Pancreas (tissue), 10 donors: ENCODE data around the gene DLST. TPM values are rescaled to one million over a fixed set of nuclear protein-coding genes. Genes with fewer than 3 reads are reported as not detected.
A peak's percentile ranks its signal among the peaks of the same experiment; 100 is the strongest.

Experiments used
- ATAC-seq, 4 donors: fragments of 200-7000 bp; cut with Tn5 transposase; one replicate each; pipeline versions ENCODE4 v1.8.0 to v1.9.1; 2020; ENCODE audit warnings: mild to moderate bottlenecking in 4 of 4, moderate library complexity in 4 of 4
- DNase-seq, 6 donors: peaks; one replicate each; pipeline ENCODE4 v3.0.0-alpha.2; 2020
- FAIRE-seq: peaks from 2 replicates; lab custom pipeline; 2012; peaks lifted over from hg19 to GRCh38; lab: Jason Lieb, UNC
- H3K27ac ChIP-seq, 4 donors: fragments of 200-600 bp; sonication (generic); 1 replicate in 3 of 4; 2 replicates in 1 of 4; pipeline versions ENCODE4 v1.5.0 to v1.8.0; 2020
- H3K27me3 ChIP-seq, 4 donors: fragments of 200-600 bp; one replicate each; pipeline ENCODE4 v1.8.0; 2021
- H3K36me3 ChIP-seq, 3 donors: fragments of 200-600 bp; sonication (generic) in 1 of 3; one replicate each; pipeline versions ENCODE4 v1.5.0 to v1.8.0; 2020 to 2021
- H3K4me1 ChIP-seq, 3 donors: fragments of 200-600 bp; one replicate each; pipeline ENCODE4 v1.8.0; 2021
- H3K4me3 ChIP-seq, 4 donors: fragments of 200-600 bp; sonication (generic) in 2 of 4; one replicate each; pipeline versions ENCODE4 v1.5.0 to v1.8.0; 2020 to 2021
- H3K9me3 ChIP-seq, 4 donors: fragments of 200-600 bp; one replicate each; pipeline ENCODE4 v1.8.0; 2021
- CTCF ChIP-seq, 4 donors: fragments of 200-600 bp; sonication (generic) in 3 of 4; IDR thresholded peaks; one replicate each; pipeline versions ENCODE4 v1.5.0 to v1.8.0; 2021; ENCODE audit warnings: antibody characterized with exemption in 4 of 4
- WGBS, 2 donors: extraction: QIAGEN DNeasy Blood & Tissue Kit; methylation state at CpG; one replicate each; pipeline ENCODE4 v1.1.7; 2013; 5-methylcytosine and 5-hydroxymethylcytosine counted together
- intact Hi-C, 3 donors: fragments of 100-400 bp; cut with DNase I; formaldehyde crosslinking; loops; one replicate each; pipeline versions ENCODE4 v1.11.1 to v1.14.2; 2022
- polyA plus RNA-seq, 2 donors: library from polyadenylated mRNA; stranded (reverse); fragments of 200-250 nt; gene quantifications; one replicate each; pipeline ENCODE4 v1.2.3, GENCODE V29; 2013
- total RNA-seq, 6 donors: library from RNA; stranded (reverse); fragmentation: NEBNext Ultra II Directional in 4 of 6; extraction: Animal tissue kit (Norgen Biotek cat#: 25700) in 4 of 6; gene quantifications; one replicate each; pipeline versions ENCODE4 v1.2.1 to v1.2.4, GENCODE V29; 2021 to 2023
- donor health status: healthy with polysubstance abuse.
- donor health status: DM: no; HTN: no; CAD: no; lungs with moderate emphysema.
- donor health status: DM: no; HTN: no; CAD: no.
- donor health status: control.
- donor health status: control.
- donor health status: Bipolar disorder and iron deficiency.
- donor health status: DM: yes; HTN: yes; CAD: no.
- donor health status: DM: no; HTN: no; CAD: no.
- donor health status: DM: no; HTN: no; CAD: no.
- donor health status: DM: yes; HTN: yes; CAD: no.

The DLST gene
- total and polyA plus RNA-seq, 8 donors, result 22.8 to 46.0 (median 38.6) TPM

- 89 to 90% methylated on average over 1 of the region's 1 CpG for WGBS, 2 donors
Observed at GRCh38 chr14:74836251-74836960, 45.3 kb upstream of the DLST start.

GRCh38 chr14:74838166-74838565 lies 43.5 kb upstream of the DLST start:
- FAIRE-seq, result peak; percentile 67
- intact Hi-C loops, result no loop called here
- no peaks in the 10 kb centered on the region for H3K27me3 ChIP-seq
- no peak for ATAC-seq
- no peak for DNase-seq
- no peak for TF ChIP-seq CTCF (IDR thresholded peaks at IDR 0.05)
- WGBS, 2 donors, result 76 to 78% methylated on average over 2 of the region's 2 CpGs
- no peak overlapping the region for H3K4me3 ChIP-seq
- H3K36me3 ChIP-seq, result peaks cover 0 to 12% (median 0%) of the 10 kb centered on the region in 3 donors
- H3K27ac ChIP-seq, result no peak overlapping the region
- peaks cover 0 to 5% (median 0%) of the 10 kb centered on the region in 3 donors for H3K4me1 ChIP-seq
- H3K9me3 ChIP-seq, result no peaks in the 10 kb centered on the region

More at GRCh38 chr14:74836251-74836960, 45.3 kb upstream of the DLST start:
- Histone ChIP-seq H3K9me3 (no peaks in the 10 kb centered on the region), H3K36me3 (peaks cover 0 to 12% (median 0%) of the 10 kb centered on the region in 3 donors), H3K4me1 (peaks cover 0 to 5% (median 0%) of the 10 kb centered on the region in 3 donors), H3K4me3 (no peak overlapping the region), H3K27ac (no peak overlapping the region), H3K27me3 (no peaks in the 10 kb centered on the region)
- DNase-seq (no peak), ATAC-seq (no peak), FAIRE-seq (no peak)
- intact Hi-C loops, result no loop called here
- no peak for TF ChIP-seq CTCF (IDR thresholded peaks at IDR 0.05)

GRCh38 chr14:74840603-74841030 lies 41.1 kb upstream of the DLST start:
- H3K4me1 ChIP-seq, result peaks cover 0 to 5% (median 0%) of the 10 kb centered on the region in 3 donors
- no peaks in the 10 kb centered on the region for H3K27me3 ChIP-seq
- H3K36me3 ChIP-seq, result peaks cover 0 to 7% (median 0%) of the 10 kb centered on the region in 3 donors
- no peak overlapping the region for H3K4me3 ChIP-seq
- no peak for DNase-seq
- TF ChIP-seq CTCF (IDR thresholded peaks at IDR 0.05), result no peak
- H3K9me3 ChIP-seq, result no peaks in the 10 kb centered on the region
- no peak for ATAC-seq
- 84 to 89% methylated on average over 5 of the region's 5 CpGs for WGBS, 2 donors
- no peak for FAIRE-seq
- intact Hi-C loops, result no loop called here
- H3K27ac ChIP-seq, result no peak overlapping the region

GRCh38 chr14:74841230-74842207 lies 40.2 kb upstream of the DLST start:
- WGBS, 2 donors, result 85% methylated on average over 4 of the region's 4 CpGs

More at GRCh38 chr14:74841230-74842207, 40.2 kb upstream of the DLST start:
- Histone ChIP-seq H3K27me3 (no peaks in the 10 kb centered on the region), H3K27ac (no peak overlapping the region), H3K4me3 (no peak overlapping the region), H3K9me3 (no peaks in the 10 kb centered on the region), H3K4me1 (peaks cover 0 to 5% (median 0%) of the 10 kb centered on the region in 3 donors), H3K36me3 (no peaks in the 10 kb centered on the region)
- DNase-seq (no peak), ATAC-seq (no peak), FAIRE-seq (no peak)
- no peak for TF ChIP-seq CTCF (IDR thresholded peaks at IDR 0.05)
- intact Hi-C loops, result no loop called here
